Fibroblast of skin of left biceps (primary cell): Measurements from ENCODE around the gene KRTAP5-9.
"Not testable (repeated sequence)": the region's sequence is repeated elsewhere in the genome, so short reads cannot be mapped to it uniquely, and the experiment has no call there.

ENCODE experiments used
- DNase-seq, 2 experiments: peaks; one replicate each; pipeline ENCODE4 v3.0.0-alpha.2; 2013; ENCODE audit warnings: low read depth in 2 of 2

KRTAP5-9 gene

DNA sequence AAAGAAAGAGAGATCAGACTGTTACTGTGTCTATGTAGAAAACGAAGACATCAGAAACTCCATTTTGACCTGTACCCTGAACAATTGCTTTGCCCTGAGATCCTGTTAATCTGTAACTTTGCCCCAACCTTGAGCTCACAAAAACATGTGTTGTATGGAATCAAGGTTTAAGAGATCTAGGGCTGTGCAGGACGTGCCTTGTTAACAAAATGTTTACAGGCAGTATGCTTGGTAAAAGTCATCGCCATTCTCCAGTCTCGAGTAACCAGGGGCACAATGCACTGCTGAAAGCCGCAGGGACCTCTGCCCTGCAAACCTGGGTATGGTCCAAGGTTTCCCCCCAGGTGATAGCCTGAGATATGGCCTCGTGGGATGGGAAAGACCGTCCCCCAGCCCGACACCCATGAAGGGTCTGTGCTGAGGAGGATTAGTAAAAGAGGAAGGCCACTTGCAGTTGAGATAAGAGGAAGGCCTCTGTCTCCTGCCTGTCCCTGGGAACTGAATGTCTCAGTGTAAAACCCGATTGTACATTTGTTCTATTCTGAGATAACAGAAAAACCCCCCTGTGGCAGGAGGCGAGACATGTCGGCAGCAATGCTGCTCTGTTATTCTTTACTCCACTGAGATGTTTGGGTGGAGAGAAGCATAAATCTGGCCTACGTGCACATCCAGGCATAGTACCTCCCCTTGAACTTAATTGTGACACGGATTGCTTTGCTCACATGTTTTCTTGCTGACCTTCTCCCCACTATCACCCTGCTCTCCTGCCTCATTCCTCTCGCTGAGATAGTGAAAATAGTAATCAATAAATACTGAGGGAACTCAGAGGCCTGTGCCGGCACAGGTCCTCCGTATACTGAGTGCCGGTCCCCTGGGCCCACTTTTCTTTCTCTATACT, 13.3 kb upstream of the KRTAP5-9 start:
- DNase-seq, result not testable (repeated sequence)

DNA sequence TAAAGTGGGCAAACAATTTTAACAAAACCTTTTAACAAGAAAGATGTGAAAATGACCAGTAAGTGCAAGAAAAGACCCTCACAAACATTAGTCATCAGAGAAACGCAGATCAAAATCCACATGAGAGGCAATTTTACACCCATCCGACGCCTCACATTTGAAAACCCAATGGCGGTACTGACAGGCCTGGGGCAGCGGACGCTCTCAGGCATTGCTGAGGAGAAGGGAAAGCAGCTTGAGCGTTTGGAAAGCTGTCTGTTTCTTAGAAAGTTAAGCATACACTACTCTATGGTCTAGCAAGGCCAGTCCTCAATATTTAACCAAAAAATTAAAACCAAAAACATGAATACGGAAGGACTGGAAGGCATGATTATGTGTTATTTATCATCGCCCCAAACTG, 12.4 kb upstream of the KRTAP5-9 start:
- no peak for DNase-seq

DNA sequence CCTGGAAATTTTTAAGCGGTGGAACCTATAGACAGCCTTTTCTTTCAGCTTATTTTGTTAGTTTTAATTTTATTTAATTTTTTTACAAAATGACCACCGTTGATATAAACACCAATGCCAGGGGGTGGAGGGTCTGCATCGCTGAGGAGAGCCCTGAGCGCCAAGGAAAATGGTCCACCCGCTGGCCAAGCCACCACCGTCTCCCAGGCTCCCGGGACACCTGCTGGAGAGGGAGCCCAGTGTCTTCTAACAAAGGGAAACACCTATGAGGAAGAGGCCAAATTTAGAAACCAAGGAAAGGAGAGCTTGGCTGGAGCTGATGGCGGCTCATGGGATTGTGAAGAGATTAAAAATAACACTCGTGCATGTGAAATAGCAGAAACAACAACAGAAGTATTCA, 10.7 kb upstream of the KRTAP5-9 start:
- DNase-seq, result no peak

DNA sequence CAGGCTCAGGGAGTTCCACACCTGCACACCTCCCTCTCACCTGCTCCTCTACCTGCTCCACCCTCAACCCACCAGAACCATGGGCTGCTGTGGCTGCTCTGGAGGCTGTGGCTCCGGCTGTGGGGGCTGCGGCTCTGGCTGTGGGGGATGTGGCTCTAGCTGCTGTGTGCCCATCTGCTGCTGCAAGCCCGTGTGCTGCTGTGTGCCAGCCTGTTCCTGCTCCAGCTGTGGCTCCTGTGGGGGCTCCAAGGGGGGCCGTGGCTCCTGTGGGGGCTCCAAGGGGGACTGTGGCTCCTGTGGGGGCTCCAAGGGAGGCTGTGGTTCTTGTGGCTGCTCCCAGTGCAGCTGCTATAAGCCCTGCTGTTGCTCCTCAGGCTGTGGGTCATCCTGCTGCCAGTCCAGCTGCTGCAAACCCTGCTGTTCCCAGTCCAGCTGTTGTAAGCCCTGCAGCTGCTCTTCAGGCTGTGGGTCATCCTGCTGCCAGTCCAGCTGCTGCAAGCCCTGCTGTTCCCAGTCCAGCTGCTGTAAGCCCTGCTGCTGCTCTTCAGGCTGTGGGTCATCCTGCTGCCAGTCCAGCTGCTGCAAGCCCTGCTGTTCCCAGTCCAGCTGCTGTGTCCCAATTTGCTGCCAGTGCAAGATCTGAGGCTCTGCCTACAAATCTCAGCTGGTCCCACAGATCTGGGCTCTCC, 10.1 kb upstream of the KRTAP5-9 start, which contains the start of gene KRTAP5-8:
Gene KRTAP5-8, plus strand, starts transcription at position 49 of the 689 bp plus-strand sequence. Its CDS starts 31 bp downstream, at position 80.
- DNase-seq, result not testable (repeated sequence)

DNA sequence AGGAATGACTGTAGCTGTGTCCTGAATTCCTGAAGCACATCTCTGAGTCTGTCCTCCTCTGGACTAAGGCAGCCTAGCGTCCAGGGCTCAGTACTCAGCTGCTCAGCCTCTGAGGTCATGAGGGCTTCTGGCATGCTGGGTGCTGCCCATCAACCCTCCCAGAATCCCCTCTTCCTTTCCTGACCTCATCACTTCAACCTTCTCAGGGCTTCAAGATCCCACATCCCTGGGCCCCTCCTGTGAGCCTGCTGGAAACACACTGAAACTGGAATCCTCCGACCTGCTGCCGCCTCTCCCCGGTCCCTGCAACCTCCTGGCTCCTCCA, 9.6 kb upstream of the KRTAP5-9 start:
- no peak for DNase-seq

GRCh38 chr11:71539017-71539416, 9.2 kb upstream of the KRTAP5-9 start:
- DNase-seq, result no peak

- not testable (repeated sequence) for DNase-seq
Observed at GRCh38 chr11:71539971-71540370, 8.2 kb upstream of the KRTAP5-9 start.

GRCh38 chr11:71540521-71541304, 7.5 kb upstream of the KRTAP5-9 start:
- DNase-seq, result not testable (repeated sequence)

DNA sequence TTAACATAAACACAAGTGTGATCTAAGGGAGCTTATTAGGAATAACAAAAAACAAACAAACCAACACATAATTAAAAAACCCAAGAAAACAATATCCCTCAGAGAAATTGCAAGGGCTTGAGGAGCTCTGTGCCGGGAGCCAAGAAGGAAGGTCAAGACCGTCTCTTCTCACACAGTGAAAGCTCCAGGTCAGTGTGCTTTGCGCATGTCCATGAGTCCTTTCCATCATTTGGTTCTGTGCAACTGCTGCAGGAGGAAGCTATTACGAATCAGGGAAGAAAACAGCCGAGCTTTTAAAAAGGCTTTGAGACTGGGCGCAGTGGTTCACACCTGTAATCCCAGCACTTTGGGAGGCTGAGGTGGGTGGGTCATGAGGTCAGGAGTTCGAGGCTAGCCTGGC, 5.8 kb upstream of the KRTAP5-9 start:
- DNase-seq, result no peak

- DNase-seq, result no peak
Observed at GRCh38 chr11:71542879-71543777, 5.1 kb upstream of the KRTAP5-9 start.

- DNase-seq, result no peak
Observed at GRCh38 chr11:71543866-71544265, 4.4 kb upstream of the KRTAP5-9 start.

- DNase-seq, result no peak
Observed at GRCh38 chr11:71544525-71545214, 3.5 kb upstream of the KRTAP5-9 start.

DNA sequence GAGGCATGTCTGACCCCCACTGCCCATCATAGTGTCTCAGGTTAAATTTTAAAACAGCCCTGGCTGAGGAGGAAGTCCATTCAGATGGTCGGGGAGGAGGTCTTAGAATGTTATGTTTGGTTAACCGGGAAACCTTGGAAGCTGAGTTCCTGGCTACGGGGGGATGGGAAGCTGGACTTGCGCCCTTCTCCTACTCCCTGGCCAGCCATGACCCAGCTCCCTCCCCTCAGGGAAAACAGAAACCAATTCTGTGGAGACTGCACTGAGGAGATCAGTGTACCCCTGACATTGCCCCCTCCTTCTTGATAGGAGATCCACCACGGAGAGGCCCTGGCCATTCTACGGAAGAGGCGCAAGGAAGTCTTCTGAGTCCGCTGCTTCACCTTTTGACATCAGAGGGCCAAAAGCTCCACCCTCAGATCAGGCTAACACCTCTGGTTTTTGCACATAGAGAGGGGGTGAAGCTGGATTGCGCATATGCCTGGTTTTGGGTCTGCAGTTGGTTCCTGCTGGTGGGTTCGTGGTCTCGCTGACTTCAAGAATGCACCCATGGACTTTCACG, 2.7 kb upstream of the KRTAP5-9 start:
- DNase-seq, result no peak

- no peak for DNase-seq
Observed at GRCh38 chr11:71548716-71549151, 514 bp downstream of the KRTAP5-9 start.

DNA sequence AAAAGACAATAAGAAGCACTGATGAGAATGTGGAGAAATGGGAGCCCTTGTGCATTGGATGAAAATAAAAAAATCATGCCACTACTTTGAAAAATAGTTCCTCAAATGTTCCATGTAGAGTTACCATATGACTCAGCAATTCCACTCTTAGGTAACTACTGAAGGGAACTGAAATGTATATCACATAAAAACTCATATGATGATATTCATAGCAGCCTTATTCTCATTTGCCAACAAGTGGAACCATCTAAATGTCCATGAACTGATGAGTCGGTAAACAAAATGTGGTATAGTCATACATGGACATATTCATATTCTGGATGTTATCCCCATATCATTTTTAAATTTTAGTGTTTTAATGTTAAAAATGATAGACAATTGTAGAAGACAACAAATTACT, 3.5 kb downstream of the KRTAP5-9 start:
- no peak for DNase-seq

DNA sequence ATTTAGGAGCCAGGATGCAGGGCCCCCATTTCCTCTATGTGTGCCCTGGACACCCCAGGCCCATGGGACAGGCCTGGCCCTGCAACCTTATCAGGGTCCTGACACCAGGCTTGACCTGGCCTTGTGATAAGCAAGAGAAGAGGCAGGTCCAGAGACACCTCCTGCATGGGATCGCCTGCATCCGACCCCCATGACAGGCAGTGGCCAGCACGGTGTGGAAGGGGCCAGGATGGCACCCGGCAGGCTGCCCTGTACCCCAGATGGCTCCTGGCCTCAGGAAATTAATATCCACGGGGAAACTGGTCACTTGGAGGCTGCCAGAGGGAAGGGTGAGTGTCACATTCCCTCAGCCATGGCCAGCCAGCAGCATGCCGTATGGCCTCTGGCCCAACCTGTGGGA, 6.8 kb downstream of the KRTAP5-9 start:
- no peak for DNase-seq

- no peak for DNase-seq
Observed at GRCh38 chr11:71555508-71555907, 7.3 kb downstream of the KRTAP5-9 start.

DNA sequence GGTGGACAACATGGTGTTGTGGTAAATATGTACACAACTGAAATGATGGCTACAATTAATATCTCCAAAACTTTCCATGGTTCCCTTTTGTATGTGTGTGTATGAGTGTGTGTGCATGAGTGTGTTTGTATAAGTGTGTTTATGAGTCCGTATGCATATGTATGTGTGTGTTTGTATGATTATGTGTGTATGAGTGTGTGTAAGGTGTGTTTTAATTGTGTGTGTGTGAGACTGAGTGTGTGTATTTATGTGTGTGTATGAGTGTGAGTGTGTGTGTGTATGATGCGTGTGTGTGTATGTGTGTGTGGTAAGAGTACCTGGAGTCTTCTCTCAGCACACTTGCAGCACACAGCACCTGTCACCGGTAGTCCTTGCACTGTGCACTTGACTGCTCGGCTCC, 7.8 kb downstream of the KRTAP5-9 start:
- no peak for DNase-seq

DNA sequence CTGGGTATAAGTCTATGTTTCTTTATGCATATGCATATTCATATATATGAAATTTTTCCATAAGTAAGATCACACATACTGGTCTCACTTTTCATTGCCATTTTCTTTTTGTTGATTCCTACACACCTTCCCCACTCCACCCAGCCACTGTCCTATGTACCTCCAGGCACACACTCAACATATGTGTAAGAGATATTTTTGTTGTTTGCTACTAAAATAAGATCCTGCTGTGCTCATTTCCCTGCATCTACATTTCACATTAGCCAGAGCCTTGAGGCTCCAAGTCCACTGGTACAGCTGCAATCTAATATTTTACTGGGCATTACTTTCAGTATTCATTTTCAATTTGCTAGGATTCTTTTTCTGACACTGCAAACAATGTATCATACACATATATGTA, 9.0 kb downstream of the KRTAP5-9 start:
- no peak for DNase-seq

- DNase-seq, result no peak
Observed at GRCh38 chr11:71558996-71559395, 10.8 kb downstream of the KRTAP5-9 start.
